Superior temporal gyrus (tissue), 1 donor: Measurements from ENCODE around the gene FAM210A.
"Not testable (repeated sequence)": the region's sequence is repeated elsewhere in the genome, so short reads cannot be mapped to it uniquely, and the experiment has no call there.

Experiments used
- DNase-seq: peaks from one replicate; pipeline ENCODE4 v3.0.0-alpha.2; 2016; ENCODE audit errors: extremely low spot score

Gene FAM210A

DNA sequence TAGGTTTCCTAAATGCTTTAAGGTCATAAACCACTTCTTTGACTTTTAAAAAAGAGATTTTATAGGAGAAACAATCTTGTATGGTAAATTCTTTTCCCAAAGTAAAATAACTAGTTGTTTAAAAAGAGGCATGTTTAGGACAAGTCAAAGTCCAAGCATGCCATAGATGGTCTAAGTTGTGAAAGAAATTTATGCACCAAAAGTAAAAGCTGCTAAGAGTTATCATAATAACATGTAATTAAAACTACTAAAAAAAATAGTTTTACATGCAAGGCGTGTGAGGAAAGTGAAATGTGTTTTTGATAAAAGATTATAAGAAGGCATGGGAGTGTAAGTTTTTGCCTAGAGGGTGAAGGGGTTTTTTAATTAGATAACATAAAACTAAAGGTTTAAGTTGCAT is 22.5 kb downstream of the FAM210A start:
- no peak for DNase-seq

DNA sequence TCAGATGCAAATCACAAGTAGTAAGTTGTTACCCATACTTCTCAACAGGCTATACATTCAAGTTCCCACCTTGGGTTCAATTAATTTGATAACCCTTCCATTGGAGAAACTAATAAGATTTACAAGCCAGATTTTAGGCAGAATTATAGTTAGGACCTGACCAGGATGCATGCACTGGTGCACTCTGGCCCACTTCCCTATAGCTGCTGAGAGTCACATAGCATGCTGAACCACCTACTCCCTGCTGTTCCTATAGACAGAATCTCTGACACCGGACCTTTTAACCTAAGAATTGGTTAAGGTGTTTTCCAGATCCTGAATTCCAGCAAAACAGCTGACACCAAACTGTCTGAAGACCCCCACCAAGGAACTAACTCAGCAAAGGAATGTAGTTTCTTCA is 26.2 kb downstream of the FAM210A start:
- no peak for DNase-seq

DNA sequence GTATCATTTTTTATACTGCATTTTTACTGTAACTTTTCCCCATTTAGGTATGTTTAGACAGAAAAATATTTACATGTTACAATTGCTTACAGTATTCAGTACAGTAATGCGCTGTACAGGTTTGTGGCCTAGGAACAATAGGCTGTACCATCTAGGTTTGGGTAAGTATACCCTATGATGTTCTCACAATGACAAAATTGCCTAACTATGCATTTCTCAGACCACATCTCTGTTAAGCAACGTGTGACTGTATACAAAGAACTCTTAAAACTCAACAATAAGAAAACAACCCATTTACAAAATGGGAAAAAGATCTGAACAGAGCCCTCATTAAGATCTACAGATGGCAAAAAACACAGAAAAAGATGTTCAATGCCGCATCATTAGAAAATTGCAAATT is 29.4 kb downstream of the FAM210A start:
- no peak for DNase-seq

DNA sequence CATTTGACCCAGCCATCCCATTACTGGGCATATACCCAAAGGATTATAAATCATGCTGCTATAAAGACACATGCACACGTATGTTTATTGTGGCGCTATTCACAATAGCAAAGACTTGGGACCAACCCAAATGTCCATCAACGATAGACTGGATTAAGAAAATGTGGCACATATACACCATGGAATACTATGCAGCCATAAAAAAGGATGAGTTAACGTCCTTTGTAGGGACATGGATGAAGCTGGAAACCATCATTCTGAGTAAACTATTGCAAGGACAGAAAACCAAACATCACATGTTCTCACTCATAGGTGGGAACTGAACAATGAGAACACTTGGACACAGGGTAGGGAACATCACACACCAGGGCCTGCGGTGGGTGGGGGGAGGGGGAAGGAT is 31.0 kb downstream of the FAM210A start:
- not testable (repeated sequence) for DNase-seq

DNA sequence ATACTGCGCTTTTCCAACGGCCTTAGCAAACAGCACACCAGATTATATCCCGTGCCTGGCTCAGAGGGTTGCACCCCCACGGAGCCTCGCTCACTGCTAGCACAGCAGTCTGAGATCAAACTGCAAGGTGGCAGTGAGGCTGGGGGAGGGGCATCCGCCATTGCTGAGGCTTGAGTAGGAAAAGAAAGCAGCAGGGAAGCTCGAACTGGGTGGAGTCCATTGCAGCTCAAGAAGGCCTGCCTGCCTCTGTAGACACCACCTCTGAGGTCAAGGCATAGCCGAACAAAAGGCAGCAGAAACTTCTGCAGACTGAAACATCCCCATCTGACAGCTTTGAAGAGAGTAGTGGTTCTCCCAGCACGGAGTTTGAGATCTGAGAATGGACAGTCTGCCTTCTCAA is 36.3 kb downstream of the FAM210A start:
- not testable (repeated sequence) for DNase-seq

DNA sequence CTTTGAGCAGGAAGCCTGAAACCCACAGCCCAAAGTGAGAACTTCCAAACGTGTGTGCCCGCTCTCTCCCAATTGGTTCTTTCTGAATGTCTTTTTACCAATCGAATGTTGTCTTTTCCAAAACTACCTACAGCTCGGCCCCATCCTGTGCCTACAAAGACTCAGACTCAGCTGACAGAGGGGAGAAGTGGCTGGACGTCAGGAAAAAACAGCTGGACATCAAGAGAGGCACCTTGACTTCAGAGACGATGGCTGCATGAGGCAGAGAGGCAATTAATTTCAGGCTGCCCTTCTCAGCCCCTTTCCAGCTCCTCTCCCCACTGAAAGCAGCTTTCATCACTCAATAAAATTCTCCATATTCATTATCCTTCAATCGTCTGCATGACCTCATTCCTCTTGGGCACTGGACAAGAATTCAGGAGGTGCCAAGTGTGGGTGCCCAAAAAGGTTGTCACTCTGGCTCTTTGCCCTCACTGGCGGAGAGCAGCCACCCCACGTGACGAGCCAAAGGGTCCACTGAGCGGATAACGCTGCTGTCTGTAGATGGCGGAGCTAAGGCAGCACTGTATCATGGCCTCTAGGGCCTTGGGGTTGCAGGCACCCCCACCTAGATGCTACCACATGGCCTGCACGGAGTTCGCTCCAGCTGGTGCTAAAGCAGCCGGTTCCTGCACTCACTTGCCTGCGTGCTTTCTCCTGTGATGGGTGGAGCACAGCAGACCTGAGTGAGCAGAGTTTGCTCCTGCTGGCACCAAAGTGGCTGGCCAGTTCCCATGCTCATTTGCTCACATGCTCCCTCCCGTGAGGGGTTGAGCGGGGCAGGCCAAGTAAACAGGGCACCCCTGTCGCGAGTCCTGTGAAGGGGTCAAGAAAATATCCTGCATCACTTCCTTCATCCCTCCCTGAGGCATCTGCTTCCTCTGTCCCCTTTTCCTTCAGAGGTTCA is 37.9 kb downstream of the FAM210A start:
- DNase-seq: no peak

DNA sequence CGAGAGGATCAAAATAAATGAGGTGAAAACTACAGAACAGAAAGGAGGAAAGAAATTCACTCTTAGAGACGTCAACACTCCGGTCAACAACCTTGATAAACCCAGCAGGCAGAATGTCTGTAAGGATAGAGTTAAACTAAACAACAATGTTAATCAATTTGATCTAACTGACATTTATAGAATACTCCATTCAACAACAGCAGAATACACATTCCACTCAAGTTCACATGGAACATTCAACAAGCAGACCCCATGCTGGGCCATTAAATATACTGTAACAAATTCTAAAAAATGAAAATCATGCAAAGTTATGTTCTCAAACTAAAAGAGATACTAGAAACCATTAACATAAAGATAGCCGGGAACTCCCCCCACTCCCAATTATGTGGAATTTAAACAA is 41.8 kb downstream of the FAM210A start:
- no peak for DNase-seq

DNA sequence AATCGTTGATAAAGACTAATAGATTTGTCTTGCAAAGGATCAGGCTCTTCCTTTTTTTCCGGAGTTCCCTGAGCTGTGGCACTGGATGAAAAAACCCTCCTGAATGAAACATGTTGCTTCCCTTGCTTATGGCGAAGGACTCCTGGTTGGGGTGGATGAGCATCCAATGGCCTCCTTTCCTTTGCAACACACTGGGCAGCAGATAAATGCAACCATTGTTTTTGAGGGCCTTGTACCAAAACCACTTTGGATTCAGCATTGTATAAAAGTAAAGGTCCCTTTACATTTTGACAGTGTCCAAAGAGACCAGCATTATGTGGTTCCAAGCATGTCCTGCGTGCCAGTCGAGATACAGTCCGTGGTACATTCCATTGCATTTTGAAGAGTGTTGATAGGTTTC is 44.7 kb downstream of the FAM210A start:
- no peak for DNase-seq

DNA sequence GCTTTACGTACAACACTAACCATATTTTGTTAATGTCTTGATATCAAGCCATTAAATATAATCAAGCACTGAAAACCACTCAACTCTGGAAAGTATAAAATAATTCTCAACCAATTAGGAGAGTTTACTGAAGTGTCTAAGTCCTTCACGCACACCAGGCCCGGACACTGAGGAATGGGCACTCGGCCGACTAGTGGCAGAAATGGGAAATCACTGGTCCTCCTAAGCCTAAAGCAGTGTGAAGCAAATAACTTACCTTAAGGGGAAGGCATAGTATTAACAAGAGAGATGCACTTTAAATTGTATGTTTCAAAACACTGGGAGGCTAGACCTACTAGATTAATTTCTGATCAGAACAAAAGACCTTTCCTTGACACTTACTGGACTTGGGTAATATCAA is 45.7 kb downstream of the FAM210A start:
- DNase-seq: peak; percentile 72

DNA sequence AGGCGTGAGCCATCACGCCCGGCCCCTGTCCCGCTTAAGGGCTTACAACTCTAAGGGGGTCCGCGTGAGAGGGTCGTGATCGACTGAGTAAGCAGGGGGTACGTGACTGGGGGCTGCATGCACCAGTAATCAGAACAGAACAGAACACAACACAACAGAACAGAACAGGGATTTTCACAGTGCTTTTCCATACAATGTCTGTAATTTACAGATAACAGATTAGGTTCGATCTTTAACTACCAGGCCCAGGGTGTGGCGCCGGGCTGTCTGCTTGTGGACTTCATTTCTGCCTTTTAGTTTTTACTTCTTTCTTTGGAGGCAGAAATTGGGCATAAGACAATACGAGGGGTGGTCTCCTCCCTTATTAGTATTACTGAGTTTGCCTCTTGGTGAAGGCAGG is 49.0 kb downstream of the FAM210A start:
- DNase-seq: not testable (repeated sequence)

DNA sequence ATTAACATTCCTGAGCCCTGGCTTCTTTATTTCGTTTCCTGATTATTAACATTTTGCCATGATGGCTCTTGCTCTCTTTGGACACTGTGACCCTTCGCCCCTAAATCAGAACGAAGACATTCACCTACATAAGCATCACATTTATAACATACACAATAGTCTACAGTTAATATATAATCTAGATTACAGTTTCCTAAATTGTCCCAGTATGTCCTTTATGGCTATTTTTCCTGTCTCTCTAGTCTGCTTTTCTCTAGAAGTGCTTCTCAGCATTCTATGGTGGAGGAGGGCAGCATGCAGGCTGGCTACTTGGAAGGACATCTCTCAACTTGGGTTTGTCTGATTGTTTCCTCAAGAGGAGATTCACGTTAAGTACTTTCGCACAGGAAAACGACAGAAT is 49.9 kb downstream of the FAM210A start:
- no peak for DNase-seq

DNA sequence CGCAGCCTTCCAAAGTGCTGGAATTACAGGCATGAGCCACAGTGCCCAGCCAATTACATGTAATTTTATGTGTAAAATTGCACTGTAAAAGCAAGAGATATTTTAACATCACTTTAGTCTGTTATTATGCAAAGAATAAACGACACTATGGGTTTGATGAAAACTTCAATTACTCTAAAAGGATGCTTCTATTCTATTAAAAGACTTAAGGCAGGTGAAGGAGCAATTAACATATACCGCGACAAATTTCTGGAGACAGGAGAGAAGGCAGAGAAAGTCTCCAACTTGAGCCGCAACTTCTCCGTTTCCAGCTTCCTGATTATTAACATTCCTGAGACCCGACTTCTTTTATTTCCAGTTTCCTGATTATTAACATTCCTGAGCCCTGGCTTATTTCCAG is 53.7 kb downstream of the FAM210A start:
- DNase-seq: no peak

DNA sequence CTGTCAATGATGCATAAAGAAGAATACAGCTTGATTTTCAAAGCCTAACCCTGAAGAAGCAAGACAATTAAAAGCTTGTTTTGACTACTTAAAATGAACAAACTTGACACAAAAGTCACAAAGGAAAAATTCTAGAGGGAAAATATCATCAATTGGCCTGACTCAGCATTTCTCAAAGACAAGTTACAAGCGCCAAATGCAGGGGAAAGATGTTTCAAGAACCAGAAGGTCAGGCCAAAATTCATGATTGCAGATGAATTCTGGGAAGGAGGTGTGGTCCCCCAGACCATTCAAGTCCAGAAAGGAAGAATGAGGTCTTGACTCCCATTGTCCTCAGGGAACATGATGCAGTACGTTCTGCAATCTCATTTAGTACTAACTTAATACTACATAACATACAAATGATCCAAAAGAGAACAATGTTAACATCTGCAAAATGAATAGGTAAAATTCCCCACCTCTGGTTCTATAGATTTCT is 64.5 kb downstream of the FAM210A start:
- DNase-seq: no peak

DNA sequence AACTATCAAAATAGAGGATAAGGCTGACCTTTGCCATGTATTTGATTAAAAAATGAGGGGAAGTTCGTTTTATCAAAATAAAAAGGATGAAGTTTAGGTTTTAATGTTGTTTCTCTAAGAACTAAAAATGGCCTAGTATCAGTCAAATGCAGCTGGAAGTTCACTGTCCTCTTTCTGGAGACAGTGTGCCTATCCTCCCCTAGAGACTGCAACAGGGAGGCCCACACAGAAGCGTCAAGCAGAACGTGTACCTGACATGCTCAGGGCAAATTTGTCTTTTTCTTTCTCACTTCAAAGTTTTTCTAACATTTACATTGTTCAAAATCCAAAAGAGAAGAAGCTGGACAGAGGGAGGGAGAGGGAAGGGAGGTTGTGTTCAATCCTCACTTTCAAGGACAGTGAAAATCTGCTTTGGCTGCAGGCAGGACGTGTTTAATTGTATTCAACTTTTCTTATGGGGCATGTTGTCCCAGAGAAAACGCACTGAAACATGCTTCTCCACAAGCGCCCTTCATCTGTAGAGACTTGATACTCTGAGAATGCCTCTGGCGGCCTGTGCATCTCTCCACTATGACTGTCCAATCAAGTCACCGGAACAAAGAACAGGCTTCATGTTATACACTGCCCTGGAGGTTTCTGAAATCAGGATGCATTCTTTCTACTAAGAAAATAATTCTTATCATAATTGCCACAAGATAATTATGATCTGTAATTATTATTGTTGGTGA is 65.1 kb downstream of the FAM210A start:
- no peak for DNase-seq

DNA sequence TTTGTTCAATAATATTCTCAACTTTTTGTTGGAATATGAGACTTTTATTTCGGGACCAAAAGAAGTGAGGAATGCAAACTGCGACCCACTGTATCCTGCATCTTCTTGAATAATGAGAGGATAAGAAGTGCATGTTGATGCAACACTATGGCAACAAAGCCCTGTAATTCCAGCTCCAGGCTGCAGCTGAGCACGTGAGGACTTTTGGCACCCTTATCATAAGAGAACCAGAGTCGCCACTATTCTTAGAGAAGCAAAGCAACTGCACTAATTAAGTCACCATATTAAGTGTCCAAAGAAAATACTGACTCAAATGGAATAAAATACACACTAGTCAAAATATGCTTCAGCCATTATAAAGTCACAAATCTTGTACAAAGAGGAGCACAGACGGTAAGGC is 65.8 kb downstream of the FAM210A start:
- DNase-seq: no peak

DNA sequence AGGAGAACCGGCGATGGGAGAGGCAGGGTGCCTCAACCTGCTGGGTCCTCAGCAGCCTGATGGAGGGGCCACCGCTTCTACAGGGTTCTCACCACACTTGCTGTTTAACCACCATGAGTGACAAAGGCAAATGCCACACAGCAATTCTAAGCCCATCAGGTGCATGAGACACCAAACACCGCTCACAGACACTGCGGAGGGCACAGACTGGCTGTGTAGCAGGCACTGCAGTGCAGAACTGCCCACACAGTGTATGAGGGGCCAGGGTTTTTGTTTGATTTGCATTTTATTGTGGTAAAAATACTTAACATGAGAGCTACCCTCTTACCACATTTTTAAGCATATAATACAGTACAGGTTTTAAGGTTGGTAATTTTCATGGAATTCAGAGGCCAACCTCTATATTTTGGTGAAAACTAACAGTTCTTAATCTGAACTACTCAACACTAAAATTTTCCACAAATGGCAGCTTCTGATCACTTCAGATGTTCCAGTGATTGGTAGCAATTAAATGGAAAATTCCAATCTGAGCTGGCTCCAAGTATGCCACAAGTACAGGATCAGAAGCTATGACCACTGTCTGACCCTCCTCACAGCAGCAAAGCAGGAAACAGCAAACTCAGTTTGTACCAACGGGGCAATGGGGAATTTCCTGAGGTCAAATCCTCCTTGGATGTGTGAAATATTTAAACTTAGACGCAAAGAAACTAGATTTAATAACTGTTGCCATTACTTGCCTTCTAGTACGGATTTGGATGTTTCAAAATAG is 67.7 kb downstream of the FAM210A start:
- no peak for DNase-seq

DNA sequence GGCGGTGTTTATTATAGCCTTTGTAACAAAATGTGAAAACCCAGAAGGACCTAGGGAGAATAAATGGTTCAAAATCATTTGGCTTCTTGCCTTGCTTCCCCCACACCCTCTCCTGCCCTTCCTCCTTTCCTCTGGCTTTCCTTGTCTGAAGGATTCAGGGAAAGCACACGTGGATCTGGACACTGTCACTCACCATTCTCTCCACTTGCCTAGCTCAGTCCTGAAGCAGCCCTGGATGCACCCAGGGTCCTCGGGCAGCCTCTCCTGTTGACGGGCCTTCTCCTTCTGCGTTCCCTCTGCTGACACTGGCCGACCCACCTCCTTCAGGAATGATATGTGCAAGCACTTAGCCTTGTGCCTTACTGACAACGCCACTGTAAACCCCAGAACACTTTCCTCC is 68.4 kb downstream of the FAM210A start:
- no peak for DNase-seq

DNA sequence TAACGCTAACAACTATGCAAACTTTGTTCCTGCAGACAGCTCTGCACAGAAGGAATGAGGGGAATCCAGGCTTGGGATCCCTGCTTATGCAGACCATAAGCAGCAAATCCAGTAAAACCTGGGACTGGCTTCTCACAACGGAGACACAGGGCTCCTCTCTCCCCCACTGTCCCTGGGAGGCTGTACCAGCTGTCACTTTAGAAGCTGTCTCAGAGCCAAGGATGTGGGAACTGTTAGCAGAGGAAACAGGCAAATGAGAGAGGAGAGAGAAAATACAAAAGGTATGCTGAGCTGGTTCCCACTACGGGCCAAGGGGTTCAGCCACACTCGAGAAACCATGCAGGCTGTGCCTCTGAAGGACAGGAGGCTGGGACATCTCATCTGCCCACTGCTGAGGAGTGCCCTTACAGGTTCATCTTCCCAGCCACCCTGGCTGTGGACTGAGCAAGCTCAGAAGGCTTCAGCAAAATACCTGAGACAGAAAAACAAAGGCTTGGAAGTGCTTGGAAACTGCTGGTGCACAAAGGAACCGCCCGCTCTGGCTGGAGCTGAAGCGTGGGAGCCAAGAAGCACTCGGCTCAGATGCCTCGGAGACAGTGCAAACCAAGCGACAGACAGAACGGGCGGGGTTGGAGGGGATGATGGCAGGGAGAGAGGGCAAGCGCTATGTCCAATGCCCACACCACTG is 72.5 kb downstream of the FAM210A start:
- DNase-seq: peak; percentile 68

DNA sequence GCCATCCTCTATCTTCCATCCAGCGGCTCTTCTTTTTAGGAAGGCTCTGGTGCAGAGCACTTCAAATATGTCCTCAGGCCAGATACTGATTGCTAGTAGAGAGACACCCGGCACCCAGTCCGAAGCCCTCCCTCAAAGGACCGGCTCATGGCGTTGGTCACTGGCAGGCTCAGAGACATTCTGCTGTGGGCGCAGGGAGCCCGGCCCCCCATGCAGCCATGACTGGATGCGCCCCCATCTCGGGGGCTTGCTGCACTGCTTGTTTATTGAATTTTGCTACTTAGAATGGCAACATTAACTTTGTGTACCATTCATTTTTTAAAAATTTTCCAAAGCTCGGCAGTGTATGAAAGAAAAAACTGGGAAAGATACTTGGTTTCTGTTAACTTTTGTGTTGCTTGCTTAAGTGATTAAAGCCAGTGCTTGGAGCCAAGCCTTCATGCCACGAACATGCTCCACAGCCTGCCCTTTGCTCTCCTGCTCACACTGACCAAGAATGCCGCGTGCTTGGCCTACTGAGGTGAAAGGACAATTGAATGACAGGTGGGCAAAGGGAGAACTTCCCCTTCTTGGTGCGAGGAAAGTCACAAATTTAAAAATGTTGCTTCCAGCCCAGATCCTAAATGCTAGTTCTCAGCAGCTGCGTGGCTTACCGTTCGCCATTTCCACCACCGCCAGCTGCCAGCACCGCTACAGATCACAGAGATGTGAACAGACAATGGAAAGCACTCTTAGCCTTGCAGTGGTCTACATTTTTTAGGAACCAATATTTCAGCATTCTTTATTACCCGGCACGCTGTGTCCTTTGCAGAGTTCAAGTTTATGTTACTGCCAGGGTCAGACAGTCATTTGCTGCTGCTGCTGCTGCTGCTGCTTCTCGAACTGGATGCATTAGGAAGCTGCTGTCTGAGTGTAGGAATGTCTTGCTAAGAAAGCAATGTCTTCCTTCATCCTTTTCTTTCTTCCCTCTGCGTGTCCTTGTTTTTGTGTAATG is 76.7 kb downstream of the FAM210A start:
- no peak for DNase-seq

DNA sequence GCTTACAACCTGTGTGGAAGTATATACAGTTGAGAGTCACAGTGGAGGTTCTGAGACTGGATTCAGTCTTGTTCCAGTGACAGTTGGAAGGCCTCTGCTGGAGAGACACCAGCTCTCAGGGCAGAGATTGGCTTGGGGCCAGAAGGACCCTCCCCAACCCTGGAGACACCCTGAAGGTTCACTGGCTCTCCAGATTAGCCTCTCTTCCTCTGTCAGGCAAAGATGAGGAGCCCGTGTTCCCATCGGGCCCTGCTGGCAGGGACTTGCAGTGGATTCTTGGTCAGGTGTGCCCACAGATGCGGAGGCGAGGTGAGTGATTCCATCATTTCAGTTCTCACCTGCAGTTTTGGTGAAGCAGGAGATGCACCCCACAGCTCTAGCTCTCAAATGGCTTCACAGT is 78.6 kb downstream of the FAM210A start:
- DNase-seq: no peak
